Adrenal gland (tissue), 5 donors: ENCODE data around the gene RSF1.
"Not testable (repeated sequence)": the region's sequence is repeated elsewhere in the genome, so short reads cannot be mapped to it uniquely, and the experiment has no call there.

Experiments
- CTCF ChIP-seq, 6 experiments: fragments of 450-650 bp in 4 of 6; fragments of 200-600 bp in 2 of 6; sonication (generic) in 1 of 6; IDR thresholded peaks; 1 replicate in 5 of 6; 2 replicates in 1 of 6; pipeline versions ENCODE4 v1.5.1 to v1.8.0; 2016 to 2021; ENCODE audit warnings: antibody characterized with exemption in 6 of 6, mild to moderate bottlenecking in 2 of 6, moderate library complexity in 1 of 6
- POLR2A ChIP-seq, 2 donors: fragments of 450-650 bp; IDR thresholded peaks; one replicate each; pipeline ENCODE4 v1.6.1; 2017; ENCODE audit warnings: antibody characterized with exemption in 2 of 2, mild to moderate bottlenecking in 2 of 2, moderate library complexity in 1 of 2
- donor health status: DM: no; HTN: no; CAD: no.

- TF ChIP-seq POLR2A, CTCF (IDR thresholded peaks at IDR 0.05): not testable (repeated sequence)
These were observed 186.6 kb downstream of the RSF1 start for GRCh38 chr11:77633926-77634325.
